PC-3 (cell line): ENCODE measurements around the gene TMTC1. TPM values are rescaled to one million over a fixed set of nuclear protein-coding genes. Genes with fewer than 3 reads are reported as not detected.
A peak's percentile ranks its signal among the peaks of the same experiment; 100 is the strongest.

Experiments used
- ATAC-seq: fragments of 200-7000 bp; cut with Tn5 transposase; 2 replicates; pipeline ENCODE4 v1.9.1; 2020; ENCODE audit warnings: mild to moderate bottlenecking, moderate library complexity
- BruUV-seq: library from RNA; stranded (reverse); fragments of 400-500 nt; replicated peaks from 2 replicates; lab custom pipeline; 2021; lab: Mats Ljungman, UMichigan
- CTCF ChIA-PET: fragments of 300-600 bp; sonication (Branson Sonifier 250); formaldehyde crosslinking; loops from one replicate; lab custom pipeline; 2022; ENCODE audit warnings: antibody characterized with exemption; lab: Charles Lee
- POLR2A ChIA-PET: fragments of 300-600 bp; sonication (Branson Sonifier 250); formaldehyde crosslinking; loops from one replicate; lab custom pipeline; 2022; ENCODE audit warnings: antibody characterized with exemption; ENCODE audit not compliant: unreplicated experiment; lab: Charles Lee
- DNase-seq: peaks from one replicate; pipeline ENCODE4 v3.0.0-alpha.2; 2015
- H2AFZ ChIP-seq: fragments of 300-600 bp; sonication (generic); 2 replicates; pipeline ENCODE4 v1.6.0; 2016; ENCODE audit warnings: antibody characterized with exemption, low read length
- H3F3A ChIP-seq: fragments of 300-600 bp; sonication (generic); one replicate; pipeline ENCODE4 v1.6.0; 2017; ENCODE audit warnings: antibody characterized with exemption, low read length, control low read depth, mild to moderate bottlenecking; ENCODE audit not compliant: unreplicated experiment
- H3K27ac ChIP-seq: fragments of 300-600 bp; sonication (generic); 2 replicates; pipeline ENCODE4 v1.5.1; 2016; ENCODE audit warnings: mild to moderate bottlenecking, low read length
- H3K27me3 ChIP-seq: fragments of 300-600 bp; sonication (generic); 2 replicates; pipeline ENCODE4 v1.6.1; 2016; ENCODE audit warnings: low read length, mixed read lengths
- H3K36me3 ChIP-seq: fragments of 300-600 bp; sonication (generic); 2 replicates; pipeline ENCODE4 v1.6.1; 2016; ENCODE audit warnings: low read depth, mixed run types, low read length, mixed read lengths
- H3K4me1 ChIP-seq: fragments of 300-600 bp; sonication (generic); 2 replicates; pipeline ENCODE4 v1.5.1; 2016; ENCODE audit warnings: low read length; ENCODE audit not compliant: insufficient read depth
- H3K4me2 ChIP-seq: fragments of 300-600 bp; sonication (generic); 2 replicates; pipeline ENCODE4 v1.6.0; 2016; ENCODE audit warnings: low read length
- H3K4me3 ChIP-seq: fragments of 300-600 bp; sonication (generic); 2 replicates; pipeline ENCODE4 v1.5.1; 2016; ENCODE audit warnings: mild to moderate bottlenecking, low read length, mixed read lengths
- H3K79me2 ChIP-seq: fragments of 300-600 bp; sonication (generic); 2 replicates; pipeline ENCODE4 v1.6.1; 2017; ENCODE audit warnings: low read length, mixed read lengths
- H3K9ac ChIP-seq: fragments of 300-600 bp; sonication (generic); 2 replicates; pipeline ENCODE4 v1.6.0; 2016; ENCODE audit warnings: mild to moderate bottlenecking, low read length
- H3K9me2 ChIP-seq: fragments of 300-600 bp; sonication (generic); replicated peaks from 2 replicates; pipeline ENCODE4 v1.6.1; 2016; ENCODE audit warnings: mixed run types, low read length, mixed read lengths
- H3K9me3 ChIP-seq: fragments of 300-600 bp; sonication (generic); 2 replicates; pipeline ENCODE4 v1.6.1; 2016; ENCODE audit warnings: low read length, mixed read lengths
- H4K20me1 ChIP-seq: fragments of 300-600 bp; sonication (generic); 2 replicates; pipeline ENCODE4 v1.6.1; 2016; ENCODE audit warnings: low read length, mixed read lengths
- EZH2 ChIP-seq: fragments of 300-600 bp; sonication (generic); IDR thresholded peaks from one replicate; pipeline ENCODE4 v1.6.1; 2017; ENCODE audit warnings: antibody characterized with exemption, mild to moderate bottlenecking, low read length; ENCODE audit not compliant: unreplicated experiment
- EZH2phosphoT487 ChIP-seq: fragments of 300-600 bp; sonication (generic); IDR thresholded peaks from 2 replicates; pipeline ENCODE4 v1.6.1; 2018; ENCODE audit warnings: mild to moderate bottlenecking, antibody characterized with exemption, low read length, borderline replicate concordance
- intact Hi-C: fragments of 100-400 bp; cut with micrococcal nuclease; formaldehyde crosslinking; loops from 2 replicates; pipeline ENCODE4 v1.9.0; 2023
- total RNA-seq: library from RNA; depleted of rRNA; stranded (reverse); fragments of >200 nt; gene quantifications from 2 replicates; pipeline ENCODE4 v1.2.3, GENCODE V29; 2014
- TF ChIP-seq, protein P1 (sequence below): fragments of 300-600 bp; sonication (generic); conservative IDR thresholded peaks from 2 replicates; pipeline ENCODE4 v1.5.1; 2017; ENCODE audit warnings: antibody characterized with exemption, low read depth, mild to moderate bottlenecking, low read length

Gene TMTC1
- total RNA-seq, 1 experiment from 2014 or later: 5.8 TPM

DNA sequence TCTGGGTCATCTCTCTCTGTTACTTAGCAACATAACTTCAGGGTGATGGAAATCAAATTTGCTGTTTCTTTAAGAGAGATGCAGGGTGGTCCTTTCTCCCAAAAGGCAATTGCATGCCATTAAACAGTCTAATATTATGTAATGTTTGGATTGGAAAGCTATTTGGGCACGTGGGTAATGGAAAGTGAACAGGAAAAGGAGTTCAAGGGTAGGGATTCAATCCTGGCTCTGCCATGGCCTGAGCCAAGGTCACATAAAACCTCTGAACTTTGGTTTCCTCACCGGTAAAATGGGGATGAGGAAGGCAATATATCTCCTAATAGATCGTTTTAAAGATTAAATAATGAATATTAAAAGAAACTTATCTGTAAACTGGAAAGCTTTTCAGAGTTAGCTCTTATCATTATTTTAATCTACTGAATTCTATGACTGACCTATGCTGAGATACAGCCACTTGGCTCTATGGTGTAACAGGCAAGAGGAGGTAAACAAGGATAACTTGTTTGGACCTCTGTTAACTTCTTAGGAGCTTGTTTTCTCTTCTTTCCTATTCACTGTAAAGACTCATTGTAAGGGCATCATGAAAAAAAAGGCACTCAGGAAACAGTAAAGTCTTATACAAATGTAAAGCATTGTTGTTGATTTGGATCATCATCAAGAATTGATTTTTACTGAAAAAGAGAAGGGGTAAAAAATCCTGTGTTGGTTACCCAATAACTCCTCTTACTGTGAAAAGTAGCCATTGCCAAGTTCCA lies 230.6 kb downstream of the TMTC1 start:
- Histone ChIP-seq H3K36me3 (no peaks in the 10 kb centered on the region), H3K9ac (no peak overlapping the region), H3K4me1 (no peaks in the 10 kb centered on the region), H3K79me2 (no peaks in the 10 kb centered on the region), H3K4me3 (no peak overlapping the region), H3F3A (no peaks in the 10 kb centered on the region), H3K9me2 (no peaks in the 10 kb centered on the region), H3K4me2 (no peak overlapping the region), H3K27me3 (no peaks in the 10 kb centered on the region), H3K9me3 (no peaks in the 10 kb centered on the region), H2AFZ (no peak overlapping the region), H3K27ac (no peak overlapping the region), H4K20me1 (no peaks in the 10 kb centered on the region)
- POLR2A ChIA-PET: interaction anchor here (0.5 kb wide), 1 partner anchor 8 kb away, joined by 4 read pairs; no protein-coding TSS in a partner anchor
- CTCF ChIA-PET: interaction anchor here (0.6 to 0.9 kb wide), 4 partner anchors 29 to 102 kb away, joined by 3 read pairs; no protein-coding TSS in a partner anchor
- TF ChIP-seq EZH2 (no peak), EZH2phosphoT487 (no peak)
- TF ChIP-seq, protein P1, sequence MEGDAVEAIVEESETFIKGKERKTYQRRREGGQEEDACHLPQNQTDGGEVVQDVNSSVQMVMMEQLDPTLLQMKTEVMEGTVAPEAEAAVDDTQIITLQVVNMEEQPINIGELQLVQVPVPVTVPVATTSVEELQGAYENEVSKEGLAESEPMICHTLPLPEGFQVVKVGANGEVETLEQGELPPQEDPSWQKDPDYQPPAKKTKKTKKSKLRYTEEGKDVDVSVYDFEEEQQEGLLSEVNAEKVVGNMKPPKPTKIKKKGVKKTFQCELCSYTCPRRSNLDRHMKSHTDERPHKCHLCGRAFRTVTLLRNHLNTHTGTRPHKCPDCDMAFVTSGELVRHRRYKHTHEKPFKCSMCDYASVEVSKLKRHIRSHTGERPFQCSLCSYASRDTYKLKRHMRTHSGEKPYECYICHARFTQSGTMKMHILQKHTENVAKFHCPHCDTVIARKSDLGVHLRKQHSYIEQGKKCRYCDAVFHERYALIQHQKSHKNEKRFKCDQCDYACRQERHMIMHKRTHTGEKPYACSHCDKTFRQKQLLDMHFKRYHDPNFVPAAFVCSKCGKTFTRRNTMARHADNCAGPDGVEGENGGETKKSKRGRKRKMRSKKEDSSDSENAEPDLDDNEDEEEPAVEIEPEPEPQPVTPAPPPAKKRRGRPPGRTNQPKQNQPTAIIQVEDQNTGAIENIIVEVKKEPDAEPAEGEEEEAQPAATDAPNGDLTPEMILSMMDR: no peak
- no TSS peak for BruUV-seq
- DNase-seq (no peak), ATAC-seq (peak; percentile 66)
- intact Hi-C loops: loop anchor here (1.0 to 5.0 kb wide), 5 partner anchors 28 to 244 kb away; partner anchors contain the start of gene TMTC1

DNA sequence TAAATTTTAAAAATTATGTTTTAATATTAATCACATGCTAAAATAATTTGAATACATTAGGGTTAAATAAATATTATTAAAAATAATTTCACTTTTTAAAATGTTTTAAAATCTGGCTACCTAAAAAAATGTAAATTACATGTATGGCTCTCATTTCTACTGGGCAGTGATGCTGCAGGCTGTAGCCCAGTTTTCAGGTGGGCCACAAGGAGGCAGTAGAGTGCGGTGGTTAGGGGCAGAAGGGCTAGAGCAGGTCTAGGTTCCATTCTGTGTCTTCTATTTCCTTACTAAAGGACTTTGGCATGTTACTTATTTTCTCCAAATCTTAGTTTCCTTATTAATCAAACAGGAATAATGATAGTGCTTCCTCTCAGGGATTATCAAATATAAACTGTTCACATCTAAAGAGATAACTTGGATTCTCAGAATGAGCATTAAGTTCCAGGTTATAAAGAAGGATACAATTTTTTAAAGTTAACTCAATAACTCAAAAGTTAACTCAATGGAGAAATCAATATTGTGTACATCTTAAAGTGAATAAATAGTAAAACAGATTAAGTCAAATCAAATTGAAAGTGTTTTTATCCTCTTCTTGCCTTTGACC lies 231.3 kb downstream of the TMTC1 start:
- TF ChIP-seq, protein P1: peak; percentile 96
- TF ChIP-seq EZH2: no peak
- H3K27ac ChIP-seq: no peak overlapping the region
- H2AFZ ChIP-seq: no peak overlapping the region
- H3K4me1 ChIP-seq: peaks cover 6% of the 10 kb centered on the region
- H3K36me3 ChIP-seq: no peaks in the 10 kb centered on the region
- H3K9ac ChIP-seq: no peak overlapping the region
- BruUV-seq: no TSS peak
- H3K4me3 ChIP-seq: no peak overlapping the region
- no peaks in the 10 kb centered on the region for H3K9me3 ChIP-seq
- ChIA-PET POLR2A (interaction anchor here (0.5 to 0.6 kb wide), 2 partner anchors 9 to 39 kb away, joined by 4 to 6 read pairs; no protein-coding TSS in a partner anchor), CTCF (interaction anchor here (0.6 to 1.0 kb wide), 3 partner anchors 25 to 103 kb away, joined by 3 read pairs; no protein-coding TSS in a partner anchor)
- no peaks in the 10 kb centered on the region for H4K20me1 ChIP-seq
- no peaks in the 10 kb centered on the region for H3K79me2 ChIP-seq
- no peaks in the 10 kb centered on the region for H3F3A ChIP-seq
- ATAC-seq (peak; percentile 81), DNase-seq (peak; percentile 83)
- H3K4me2 ChIP-seq: no peak overlapping the region
- H3K27me3 ChIP-seq: no peaks in the 10 kb centered on the region
- H3K9me2 ChIP-seq: no peaks in the 10 kb centered on the region
- intact Hi-C loops: loop anchor here (1.0 to 5.0 kb wide), 5 partner anchors 28 to 245 kb away; partner anchors contain the start of gene TMTC1
